Vagina (tissue), 2 donors: ENCODE data around the gene DNAJC3. TPM values are rescaled to one million over a fixed set of nuclear protein-coding genes. Genes with fewer than 3 reads are reported as not detected.

Experiments used
- DNase-seq, 2 donors: peaks; one replicate each; pipeline ENCODE4 v3.0.0-alpha.2; 2017; ENCODE audit errors: extremely low spot score in 2 of 2
- H3K27ac ChIP-seq: fragments of 200-600 bp; sonication (generic); one replicate; pipeline ENCODE4 v1.5.1; 2019
- H3K27me3 ChIP-seq: fragments of 200-600 bp; sonication (generic); one replicate; pipeline ENCODE4 v1.5.1; 2019
- H3K36me3 ChIP-seq, 2 donors: fragments of 200-600 bp; sonication (generic); one replicate each; pipeline ENCODE4 v1.5.1; 2017 to 2019
- H3K4me1 ChIP-seq: fragments of 200-600 bp; sonication (generic); one replicate; pipeline ENCODE4 v1.5.1; 2019
- H3K4me3 ChIP-seq, 2 donors: fragments of 200-600 bp; sonication (generic); 1 replicate in 1 of 2; 2 replicates in 1 of 2; pipeline ENCODE4 v1.5.1; 2016 to 2019
- H3K9me3 ChIP-seq: fragments of 200-600 bp; sonication (generic); one replicate; pipeline ENCODE4 v1.5.1; 2019
- POLR2A ChIP-seq, 2 donors: fragments of 450-650 bp; IDR thresholded peaks; one replicate each; pipeline ENCODE4 v1.6.1; 2017; ENCODE audit warnings: antibody characterized with exemption in 2 of 2, mild to moderate bottlenecking in 2 of 2, moderate library complexity in 2 of 2
- POLR2AphosphoS5 ChIP-seq, 2 donors: sonication (generic); formaldehyde crosslinking; IDR thresholded peaks; one replicate each; pipeline ENCODE4 v1.9.0; 2017; ENCODE audit warnings: antibody characterized with exemption in 2 of 2, mild to moderate bottlenecking in 2 of 2, low read depth in 1 of 2; ENCODE audit not compliant: insufficient read depth in 1 of 2
- intact Hi-C: fragments of 100-400 bp; cut with DNase I; formaldehyde crosslinking; loops from one replicate; pipeline ENCODE4 v1.15.1; 2023
- total RNA-seq: library from RNA; depleted of rRNA; stranded (reverse); fragments of >200 nt; gene quantifications from one replicate; pipeline ENCODE4 v1.2.3, GENCODE V29; 2016
- TF ChIP-seq, protein P1 (sequence below), 3 experiments: fragments of 450-650 bp in 2 of 3; fragments of 200-600 bp in 1 of 3; sonication (generic) in 1 of 3; IDR thresholded peaks; one replicate each; pipeline ENCODE4 v1.5.1; 2017 to 2019; ENCODE audit warnings: antibody characterized with exemption in 3 of 3, mild to moderate bottlenecking in 2 of 3, moderate library complexity in 2 of 3

Gene DNAJC3
- total RNA-seq, 1 donor from 2014 or later = 33.1 TPM

DNA sequence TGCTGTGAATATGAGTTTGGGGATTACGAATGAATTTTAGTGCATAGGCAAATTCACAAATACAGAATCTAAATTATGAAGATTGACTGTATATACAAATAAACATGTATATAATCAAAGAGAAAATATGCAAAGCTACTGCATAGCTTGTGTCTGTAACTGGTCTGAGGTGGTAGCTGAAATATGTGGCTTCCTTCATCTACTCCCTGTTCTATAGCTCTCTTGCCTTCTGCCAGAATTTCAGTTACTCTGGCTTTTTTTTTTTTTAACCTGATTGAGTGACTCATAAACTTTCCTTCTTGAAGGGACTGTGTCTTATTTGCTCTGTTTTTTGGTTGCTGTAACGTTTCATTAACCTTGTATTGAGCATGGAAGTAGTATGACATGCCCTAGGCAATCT lies 26.6 kb downstream of the DNAJC3 start:
- no peaks in the 10 kb centered on the region for H3K4me1 ChIP-seq

GRCh38 chr13:95704510-95704909 lies 27.6 kb downstream of the DNAJC3 start:
- H3K27me3 ChIP-seq = no peaks in the 10 kb centered on the region
- TF ChIP-seq POLR2AphosphoS5 (IDR thresholded peaks at IDR 0.05; ENCODE audit: insufficient read depth in 1 of 2, low read depth in 1 of 2) (no peak), POLR2A (IDR thresholded peaks at IDR 0.05) (no peak)
- TF ChIP-seq, protein P1, sequence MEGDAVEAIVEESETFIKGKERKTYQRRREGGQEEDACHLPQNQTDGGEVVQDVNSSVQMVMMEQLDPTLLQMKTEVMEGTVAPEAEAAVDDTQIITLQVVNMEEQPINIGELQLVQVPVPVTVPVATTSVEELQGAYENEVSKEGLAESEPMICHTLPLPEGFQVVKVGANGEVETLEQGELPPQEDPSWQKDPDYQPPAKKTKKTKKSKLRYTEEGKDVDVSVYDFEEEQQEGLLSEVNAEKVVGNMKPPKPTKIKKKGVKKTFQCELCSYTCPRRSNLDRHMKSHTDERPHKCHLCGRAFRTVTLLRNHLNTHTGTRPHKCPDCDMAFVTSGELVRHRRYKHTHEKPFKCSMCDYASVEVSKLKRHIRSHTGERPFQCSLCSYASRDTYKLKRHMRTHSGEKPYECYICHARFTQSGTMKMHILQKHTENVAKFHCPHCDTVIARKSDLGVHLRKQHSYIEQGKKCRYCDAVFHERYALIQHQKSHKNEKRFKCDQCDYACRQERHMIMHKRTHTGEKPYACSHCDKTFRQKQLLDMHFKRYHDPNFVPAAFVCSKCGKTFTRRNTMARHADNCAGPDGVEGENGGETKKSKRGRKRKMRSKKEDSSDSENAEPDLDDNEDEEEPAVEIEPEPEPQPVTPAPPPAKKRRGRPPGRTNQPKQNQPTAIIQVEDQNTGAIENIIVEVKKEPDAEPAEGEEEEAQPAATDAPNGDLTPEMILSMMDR (IDR thresholded peaks at IDR 0.05) = no peak
- H3K27ac ChIP-seq = no peak overlapping the region
- intact Hi-C loops = no loop called here
- no peak for DNase-seq
- H3K4me1 ChIP-seq = no peaks in the 10 kb centered on the region
- no peaks in the 10 kb centered on the region for H3K9me3 ChIP-seq
- H3K36me3 ChIP-seq = no peaks in the 10 kb centered on the region
- H3K4me3 ChIP-seq = no peak overlapping the region

More for the DNA sequence above, 26.6 kb downstream of the DNAJC3 start:
- no peak overlapping the region for H3K27ac ChIP-seq
- no peaks in the 10 kb centered on the region for H3K9me3 ChIP-seq
- no peaks in the 10 kb centered on the region for H3K27me3 ChIP-seq
- H3K4me3 ChIP-seq = no peak overlapping the region
- TF ChIP-seq POLR2AphosphoS5 (IDR thresholded peaks at IDR 0.05; ENCODE audit: insufficient read depth in 1 of 2, low read depth in 1 of 2) = no peak
- no peak for TF ChIP-seq POLR2A (IDR thresholded peaks at IDR 0.05)
- TF ChIP-seq, protein P1 (IDR thresholded peaks at IDR 0.05) = no peak
- no peak for DNase-seq
- intact Hi-C loops = no loop called here
- H3K36me3 ChIP-seq = no peaks in the 10 kb centered on the region

DNA sequence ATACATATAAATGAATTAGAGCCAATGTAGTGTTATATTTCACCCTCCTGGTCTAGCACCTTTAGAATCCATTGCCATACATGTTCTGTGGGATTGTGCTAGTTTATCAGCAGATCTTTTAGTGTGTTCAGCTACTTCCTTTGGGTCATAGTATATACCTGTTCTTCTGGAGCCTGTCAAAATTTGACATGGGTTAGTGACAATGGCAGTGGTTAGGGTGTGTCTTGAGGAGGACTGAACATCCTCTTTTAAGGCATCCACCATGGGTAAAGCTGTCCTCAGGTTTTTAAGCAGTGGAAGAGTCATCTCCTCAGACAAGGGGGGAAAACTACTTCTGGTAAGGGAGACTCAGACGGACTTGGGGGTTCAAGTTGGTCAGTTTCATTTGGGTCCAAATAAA lies 29.4 kb downstream of the DNAJC3 start:
- Histone ChIP-seq H3K27me3 (no peaks in the 10 kb centered on the region), H3K9me3 (no peaks in the 10 kb centered on the region), H3K4me3 (no peak overlapping the region), H3K36me3 (no peaks in the 10 kb centered on the region), H3K27ac (no peak overlapping the region), H3K4me1 (no peaks in the 10 kb centered on the region)
- DNase-seq = no peak
- intact Hi-C loops = no loop called here
- TF ChIP-seq POLR2A (IDR thresholded peaks at IDR 0.05) (no peak), POLR2AphosphoS5 (IDR thresholded peaks at IDR 0.05; ENCODE audit: insufficient read depth in 1 of 2, low read depth in 1 of 2) (no peak)
- TF ChIP-seq, protein P1 (IDR thresholded peaks at IDR 0.05) = no peak

GRCh38 chr13:95707035-95707434 lies 30.1 kb downstream of the DNAJC3 start:
- Histone ChIP-seq H3K27me3 (no peaks in the 10 kb centered on the region), H3K27ac (no peak overlapping the region), H3K36me3 (no peaks in the 10 kb centered on the region), H3K4me1 (no peaks in the 10 kb centered on the region), H3K9me3 (no peaks in the 10 kb centered on the region), H3K4me3 (no peak overlapping the region)
- TF ChIP-seq, protein P1 (IDR thresholded peaks at IDR 0.05) = no peak
- TF ChIP-seq POLR2A (IDR thresholded peaks at IDR 0.05) (no peak), POLR2AphosphoS5 (IDR thresholded peaks at IDR 0.05; ENCODE audit: insufficient read depth in 1 of 2, low read depth in 1 of 2) (no peak)
- intact Hi-C loops = no loop called here
- no peak for DNase-seq

DNA sequence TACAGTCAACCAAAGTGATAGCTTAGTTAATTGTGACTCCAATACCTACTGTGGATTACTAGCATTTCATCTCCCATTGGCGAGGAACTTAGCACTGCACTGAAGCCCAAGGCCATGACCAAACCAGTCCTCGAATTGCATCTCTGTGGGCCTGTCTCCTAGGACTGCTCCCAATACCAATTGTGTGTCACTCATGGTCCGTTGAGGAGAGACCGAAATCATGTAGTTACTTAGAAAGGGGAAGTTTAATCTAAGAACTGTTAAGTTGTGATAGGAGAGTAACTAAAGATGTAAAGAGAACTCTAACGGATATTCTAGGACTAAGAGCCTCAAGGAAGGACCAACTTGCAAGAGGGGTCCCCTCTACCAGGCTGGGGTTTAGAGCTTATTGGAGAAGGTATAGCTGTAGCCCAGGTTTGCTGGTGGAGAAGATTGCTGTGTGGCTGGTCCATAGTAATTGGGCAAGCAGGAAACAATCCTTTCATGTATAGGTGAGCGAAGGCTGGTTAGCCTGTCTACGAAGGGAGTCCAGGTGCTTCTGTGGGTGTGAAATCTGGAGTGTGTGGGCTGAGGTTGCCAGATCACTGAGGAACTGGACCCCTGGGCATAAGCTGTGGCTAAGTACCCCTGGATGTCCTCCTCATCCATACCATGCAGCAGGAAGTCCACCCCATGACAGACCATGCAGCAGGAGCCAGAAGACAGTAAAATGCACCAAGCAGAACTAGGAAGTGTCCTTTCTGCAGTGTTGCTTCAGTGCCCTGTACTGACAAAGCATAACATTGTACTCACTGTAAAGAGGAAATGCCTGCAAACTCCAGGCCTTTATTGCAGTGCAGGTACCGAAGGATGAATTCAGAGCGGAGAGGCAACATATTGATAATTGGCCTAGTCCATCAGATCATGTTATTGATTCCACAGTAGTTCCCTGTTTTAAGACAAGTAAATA lies 30.8 kb downstream of the DNAJC3 start:
- Histone ChIP-seq H3K27me3 (no peaks in the 10 kb centered on the region), H3K9me3 (no peaks in the 10 kb centered on the region), H3K27ac (no peak overlapping the region), H3K4me1 (no peaks in the 10 kb centered on the region), H3K36me3 (peaks cover 0 to 5% of the 10 kb centered on the region in 2 donors), H3K4me3 (no peak overlapping the region)
- TF ChIP-seq, protein P1 (IDR thresholded peaks at IDR 0.05) = no peak
- TF ChIP-seq POLR2AphosphoS5 (IDR thresholded peaks at IDR 0.05; ENCODE audit: insufficient read depth in 1 of 2, low read depth in 1 of 2) (no peak), POLR2A (IDR thresholded peaks at IDR 0.05) (no peak)
- DNase-seq = no peak
- intact Hi-C loops = no loop called here
